Measurements from ENCODE around the gene CTTNBP2.

- TF ChIP-seq, protein P1, sequence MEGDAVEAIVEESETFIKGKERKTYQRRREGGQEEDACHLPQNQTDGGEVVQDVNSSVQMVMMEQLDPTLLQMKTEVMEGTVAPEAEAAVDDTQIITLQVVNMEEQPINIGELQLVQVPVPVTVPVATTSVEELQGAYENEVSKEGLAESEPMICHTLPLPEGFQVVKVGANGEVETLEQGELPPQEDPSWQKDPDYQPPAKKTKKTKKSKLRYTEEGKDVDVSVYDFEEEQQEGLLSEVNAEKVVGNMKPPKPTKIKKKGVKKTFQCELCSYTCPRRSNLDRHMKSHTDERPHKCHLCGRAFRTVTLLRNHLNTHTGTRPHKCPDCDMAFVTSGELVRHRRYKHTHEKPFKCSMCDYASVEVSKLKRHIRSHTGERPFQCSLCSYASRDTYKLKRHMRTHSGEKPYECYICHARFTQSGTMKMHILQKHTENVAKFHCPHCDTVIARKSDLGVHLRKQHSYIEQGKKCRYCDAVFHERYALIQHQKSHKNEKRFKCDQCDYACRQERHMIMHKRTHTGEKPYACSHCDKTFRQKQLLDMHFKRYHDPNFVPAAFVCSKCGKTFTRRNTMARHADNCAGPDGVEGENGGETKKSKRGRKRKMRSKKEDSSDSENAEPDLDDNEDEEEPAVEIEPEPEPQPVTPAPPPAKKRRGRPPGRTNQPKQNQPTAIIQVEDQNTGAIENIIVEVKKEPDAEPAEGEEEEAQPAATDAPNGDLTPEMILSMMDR (IDR thresholded peaks at IDR 0.05; ENCODE audit: poor library complexity): no peak
- TF ChIP-seq EZH2 (IDR thresholded peaks at IDR 0.05; ENCODE audit: borderline replicate concordance) (no peak), EZH2phosphoT487 (IDR thresholded peaks at IDR 0.05; ENCODE audit: low read depth, severe bottlenecking, unreplicated experiment) (no peak)
These were observed 169.2 kb downstream of the CTTNBP2 start for GRCh38 chr7:117704063-117704462.
